Left kidney (tissue), 2 donors: ENCODE data around the gene INPPL1. TPM values are rescaled to one million over a fixed set of nuclear protein-coding genes. Genes with fewer than 3 reads are reported as not detected.

Source experiments
- DNase-seq: peaks from one replicate; pipeline ENCODE4 v3.0.0-alpha.2; 2013
- polyA plus RNA-seq: library from polyadenylated mRNA; unstranded; fragments of 120-200 nt; gene quantifications from one replicate; pipeline ENCODE4 v1.2.1, GENCODE V29; 2013; ENCODE audit not compliant: insufficient read length

Gene INPPL1
- polyA plus RNA-seq, 1 donor: 178 TPM

DNA sequence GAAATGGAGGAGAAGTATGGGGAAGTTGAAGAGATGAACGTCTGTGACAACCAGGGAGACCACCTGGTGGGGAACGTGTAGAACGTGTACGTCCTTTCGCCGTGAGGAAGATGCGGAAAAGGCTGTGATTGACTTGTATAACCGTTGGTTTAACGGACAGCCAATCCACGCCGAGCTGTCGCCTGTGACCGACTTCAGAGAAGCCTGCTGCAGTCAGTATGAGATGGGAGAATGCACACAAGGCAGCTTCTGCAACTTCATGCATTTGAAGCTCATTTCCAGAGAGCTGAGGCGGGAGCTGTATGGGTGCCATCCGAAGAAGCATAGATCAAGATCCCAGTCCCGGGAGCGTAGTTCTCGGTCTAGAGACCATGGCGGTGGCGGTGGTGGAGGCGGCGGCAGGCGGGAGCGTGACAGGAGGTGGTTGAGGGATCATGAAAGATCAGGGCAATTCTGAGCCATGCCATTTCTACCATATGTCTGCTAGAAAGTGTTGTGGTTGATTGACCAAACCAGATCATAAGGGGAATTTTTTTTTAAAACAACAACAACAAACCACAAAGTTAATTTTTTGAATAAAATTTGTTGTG is 56.3 kb downstream of the INPPL1 start:
- no peak for DNase-seq

DNA sequence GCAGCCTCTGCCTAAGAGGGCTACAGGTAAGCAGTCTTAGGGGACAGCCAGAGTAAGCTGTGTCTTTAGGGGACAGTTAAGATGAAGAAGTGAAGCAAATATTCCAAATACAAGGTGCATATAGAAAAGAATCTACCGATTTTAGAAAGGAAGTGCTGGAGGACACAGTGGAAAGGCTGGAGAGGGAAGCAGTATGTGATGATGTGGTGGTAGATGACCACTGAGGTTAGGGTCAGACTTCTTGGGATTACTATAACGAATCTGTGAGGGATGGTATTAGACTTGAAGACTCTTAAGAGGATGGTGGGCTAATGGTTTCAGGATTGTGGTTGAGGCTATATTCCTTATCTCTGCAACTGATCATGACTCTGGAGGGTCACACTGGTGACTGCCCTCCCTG is 59.4 kb downstream of the INPPL1 start:
- no peak for DNase-seq

DNA sequence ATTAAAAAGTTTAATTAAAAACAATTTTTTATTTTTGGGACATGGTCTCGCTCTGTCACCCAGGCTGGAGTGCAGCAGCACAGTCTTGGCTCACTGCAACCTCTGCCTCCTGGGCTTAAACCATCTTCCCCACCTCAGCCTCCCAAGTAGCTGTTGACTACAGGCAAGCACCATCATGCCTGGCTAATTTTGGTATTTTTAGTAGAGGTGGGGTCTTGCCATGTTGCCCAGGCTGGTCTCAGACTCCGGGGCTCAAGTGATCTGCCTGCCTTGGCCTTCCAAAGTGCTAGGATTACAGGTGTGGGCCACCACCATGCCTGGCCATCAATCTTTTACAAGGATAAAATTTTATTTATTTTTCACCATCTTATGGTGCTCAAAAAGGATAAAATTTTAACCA is 62.7 kb downstream of the INPPL1 start:
- DNase-seq: no peak

Other genes starting within 250 kb of the INPPL1 start
- 16.8 TPM for gene IL18BP, start 225.9 kb upstream of the INPPL1 start, polyA plus RNA-seq
- gene NUMA1, start 144.2 kb upstream of the INPPL1 start, polyA plus RNA-seq: 300 TPM
- 33.1 TPM for gene LRRC51, start 143.9 kb upstream of the INPPL1 start, polyA plus RNA-seq
- gene LAMTOR1, start 121.5 kb upstream of the INPPL1 start, polyA plus RNA-seq: 111 TPM
- not detected for gene TOMT, start 118.8 kb upstream of the INPPL1 start, polyA plus RNA-seq
- 51.8 TPM for gene ANAPC15, start 112.1 kb upstream of the INPPL1 start, polyA plus RNA-seq
- 1.1 TPM for gene FOLR3, start 89.0 kb upstream of the INPPL1 start, polyA plus RNA-seq
- gene FOLR1, start 32.6 kb upstream of the INPPL1 start, polyA plus RNA-seq: 50.8 TPM
- 8.7 TPM for gene FOLR2, start 8.0 kb upstream of the INPPL1 start, polyA plus RNA-seq
- gene PHOX2A, start 19.4 kb downstream of the INPPL1 start, polyA plus RNA-seq: not detected
- gene CLPB, start 209.8 kb downstream of the INPPL1 start, polyA plus RNA-seq: 14.2 TPM